ENCODE data around the gene VSTM4. TPM values are rescaled to one million over a fixed set of nuclear protein-coding genes. Genes with fewer than 3 reads are reported as not detected.

The VSTM4 gene, protein sequence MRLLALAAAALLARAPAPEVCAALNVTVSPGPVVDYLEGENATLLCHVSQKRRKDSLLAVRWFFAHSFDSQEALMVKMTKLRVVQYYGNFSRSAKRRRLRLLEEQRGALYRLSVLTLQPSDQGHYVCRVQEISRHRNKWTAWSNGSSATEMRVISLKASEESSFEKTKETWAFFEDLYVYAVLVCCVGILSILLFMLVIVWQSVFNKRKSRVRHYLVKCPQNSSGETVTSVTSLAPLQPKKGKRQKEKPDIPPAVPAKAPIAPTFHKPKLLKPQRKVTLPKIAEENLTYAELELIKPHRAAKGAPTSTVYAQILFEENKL
- total RNA-seq = 0.15 and 0.35 TPM in 2 replicates

DNA sequence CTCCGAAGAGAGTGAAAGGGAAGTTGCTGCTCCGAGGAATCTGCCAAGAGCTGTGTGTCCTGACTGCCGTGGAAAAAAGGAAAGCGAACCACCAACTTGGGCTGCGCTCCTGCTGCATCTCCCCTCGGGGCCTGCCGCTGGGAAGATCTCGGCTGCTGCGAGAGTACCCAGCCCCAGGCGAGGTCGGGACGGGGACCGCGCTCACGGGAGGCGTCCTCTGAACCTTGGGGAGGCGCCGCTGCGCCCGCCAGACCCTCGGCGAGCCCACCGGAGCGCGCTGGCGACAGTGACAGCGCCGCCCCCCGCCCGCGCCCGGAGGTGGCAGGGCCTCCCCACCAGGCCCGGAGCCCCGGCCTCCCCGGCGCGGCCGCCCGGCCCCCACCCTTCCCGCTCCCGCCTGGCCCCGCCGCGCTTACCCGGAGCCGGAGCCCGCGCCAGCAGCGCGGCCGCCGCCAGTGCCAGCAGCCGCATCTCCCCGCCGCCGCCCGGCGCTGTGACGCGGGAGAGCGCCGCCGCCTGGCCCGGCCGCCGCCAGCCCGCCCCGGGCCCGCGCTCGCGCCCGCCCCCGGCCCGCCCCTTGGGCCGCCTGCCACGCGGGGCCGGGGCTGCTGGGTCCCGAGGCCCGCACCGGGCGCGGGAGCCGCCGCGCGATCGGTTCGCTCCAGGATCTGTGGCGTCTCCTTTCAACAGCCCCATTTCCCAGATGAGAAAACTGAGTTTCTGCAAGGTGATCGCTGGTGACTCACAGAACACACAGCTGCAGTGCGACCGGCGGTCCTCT, at the start of gene VSTM4:
VSTM4 (minus strand) TSS at position 508 of the 781 bp plus-strand sequence; CDS start at position 471, 37 bp downstream.
- no peak for DNase-seq (ENCODE audit: extremely low read depth, low read depth, low spot score)

DNA sequence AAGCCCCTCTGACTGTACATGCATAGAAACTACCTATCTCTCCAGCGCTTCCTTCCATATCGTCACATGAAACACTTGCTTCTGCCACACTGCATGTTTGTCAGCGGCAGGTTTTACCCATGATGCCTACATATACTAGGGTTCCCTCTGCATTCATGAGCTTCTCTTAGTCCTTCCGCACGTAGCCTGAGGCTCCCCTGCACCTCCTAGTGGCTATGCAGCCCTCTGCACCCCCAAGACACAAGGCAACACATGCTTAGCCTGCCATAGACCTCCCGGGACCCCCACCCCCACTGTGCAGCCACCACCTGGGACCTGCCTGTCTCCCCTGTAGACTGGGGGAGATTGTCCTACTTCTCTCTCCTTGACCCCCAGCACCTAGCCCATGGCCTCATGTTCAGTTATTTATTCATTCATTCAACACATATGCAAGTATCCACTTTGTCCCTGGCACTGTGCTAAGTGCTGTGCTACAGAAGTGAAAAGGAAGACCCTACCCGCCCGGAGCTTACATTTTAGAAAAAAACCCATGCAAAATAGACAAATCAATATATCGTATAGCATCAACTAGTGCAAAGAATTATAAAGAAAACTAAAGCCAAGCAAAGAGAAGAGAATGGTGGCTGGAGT, 49.4 kb upstream of the VSTM4 start:
- no peak for DNase-seq (ENCODE audit: extremely low read depth, low read depth, low spot score)

DNA sequence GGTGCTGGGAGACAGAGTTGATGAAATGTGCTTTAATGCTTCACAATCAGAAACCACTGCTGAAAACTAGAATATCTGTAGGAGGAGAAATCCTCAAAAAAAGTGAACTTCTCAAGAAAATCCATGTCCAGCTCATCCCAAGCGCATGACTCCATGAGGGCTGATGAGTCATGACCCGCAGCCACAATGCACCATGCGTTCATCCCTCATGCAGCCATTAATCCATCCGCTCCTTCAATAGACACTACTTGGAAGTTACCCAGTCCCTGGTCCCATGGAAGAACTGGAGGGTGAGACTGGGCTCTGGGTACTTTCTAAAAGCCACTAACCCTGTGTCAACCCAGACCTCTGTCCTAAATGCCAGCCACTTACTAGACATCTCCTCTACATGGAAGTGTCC, 48.4 kb upstream of the VSTM4 start:
- DNase-seq (ENCODE audit: extremely low read depth, low read depth, low spot score) = no peak

DNA sequence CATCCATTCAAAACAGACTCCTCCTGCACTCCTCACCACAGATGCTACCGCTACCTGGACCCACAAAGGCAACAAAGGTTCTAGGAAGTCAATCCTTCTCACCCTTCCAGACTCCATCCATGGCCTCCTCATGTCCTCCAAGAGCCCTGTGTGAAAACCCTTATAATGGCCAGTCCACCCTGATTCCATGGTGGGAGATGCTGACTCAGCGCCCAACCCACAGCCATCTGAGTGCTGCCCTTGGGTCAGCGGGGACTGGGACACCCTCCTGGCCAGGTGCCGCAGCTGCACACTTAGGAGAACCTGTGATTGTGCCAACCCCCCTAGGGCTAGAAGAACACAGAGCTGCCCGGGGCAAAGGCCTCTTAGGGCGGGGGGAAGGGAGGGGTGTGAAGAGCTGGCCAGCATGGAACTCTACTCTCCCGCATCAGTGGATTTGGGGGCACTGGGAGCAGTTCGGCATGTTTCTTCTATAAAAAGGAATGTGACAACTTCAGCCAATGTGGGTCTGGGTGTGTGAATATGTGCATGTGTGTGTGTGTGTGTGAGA, 47.5 kb upstream of the VSTM4 start:
- no peak for DNase-seq (ENCODE audit: extremely low read depth, low read depth, low spot score)

DNA sequence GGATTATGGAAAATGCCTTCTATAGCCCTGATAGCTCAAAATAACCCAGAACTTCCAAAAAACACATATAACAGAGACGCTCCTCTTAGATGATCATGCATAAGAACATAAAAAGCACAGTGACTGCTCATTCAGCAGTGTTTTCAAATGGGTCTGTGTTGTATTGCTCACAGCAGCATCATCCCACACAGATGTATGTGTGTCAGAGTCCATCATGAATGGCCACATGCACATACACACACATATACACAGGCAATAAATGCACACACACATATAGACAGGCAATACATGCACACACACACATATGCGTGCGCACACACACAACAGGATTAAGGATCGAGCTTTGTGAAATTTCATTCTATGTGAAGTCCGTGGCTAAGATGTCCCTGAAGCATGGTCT, 46.7 kb upstream of the VSTM4 start:
- no peak for DNase-seq (ENCODE audit: extremely low read depth, low read depth, low spot score)

DNA sequence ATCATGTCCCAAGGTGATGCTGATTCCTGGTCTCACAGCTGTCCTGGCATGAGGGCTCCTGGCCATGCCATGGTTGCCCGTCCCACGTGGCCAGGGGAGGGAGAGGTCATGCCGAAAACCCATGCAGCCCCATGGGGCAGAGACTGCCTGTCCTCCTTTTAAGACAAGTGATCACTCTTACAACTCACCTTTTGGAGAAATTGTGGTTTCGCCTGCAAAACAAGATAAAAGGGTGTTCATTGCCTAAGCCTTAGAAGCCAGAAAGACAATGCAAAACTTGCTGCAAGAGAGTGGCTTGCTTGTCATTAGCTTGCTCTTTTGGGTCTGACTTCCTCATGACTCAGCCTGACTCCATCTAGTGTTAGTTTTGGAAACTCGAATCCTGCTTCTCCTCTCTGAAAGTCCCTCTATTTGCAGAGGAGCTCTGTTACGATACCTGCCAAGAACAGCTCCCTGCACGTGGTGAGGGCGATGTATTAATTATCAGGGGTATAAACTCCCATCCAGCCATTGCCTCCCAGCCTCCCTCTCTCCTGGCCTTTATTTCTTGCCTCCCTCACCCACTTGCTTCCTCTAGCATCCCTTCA, 46.2 kb upstream of the VSTM4 start:
- no peak for DNase-seq (ENCODE audit: extremely low read depth, low read depth, low spot score)

DNA sequence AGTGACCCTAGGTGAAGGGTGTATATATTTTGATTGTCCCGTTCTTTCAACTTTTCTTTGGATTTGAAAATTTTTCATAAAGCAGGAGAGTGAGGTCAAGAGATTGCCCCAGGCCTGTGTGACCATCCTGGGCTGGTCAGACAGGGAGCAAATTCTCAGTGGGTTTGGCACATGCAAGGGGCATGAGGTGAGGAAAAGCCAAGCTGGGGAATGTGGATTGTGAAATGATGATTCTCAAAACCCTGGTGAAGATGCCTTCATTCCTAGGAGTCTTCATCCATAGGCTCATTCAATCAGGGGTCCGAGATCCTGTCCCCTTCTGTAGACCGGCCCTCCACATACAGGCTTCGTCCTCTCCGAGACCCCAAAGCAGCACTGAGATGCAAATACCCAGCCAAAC, 45.5 kb upstream of the VSTM4 start:
- no peak for DNase-seq (ENCODE audit: extremely low read depth, low read depth, low spot score)

DNA sequence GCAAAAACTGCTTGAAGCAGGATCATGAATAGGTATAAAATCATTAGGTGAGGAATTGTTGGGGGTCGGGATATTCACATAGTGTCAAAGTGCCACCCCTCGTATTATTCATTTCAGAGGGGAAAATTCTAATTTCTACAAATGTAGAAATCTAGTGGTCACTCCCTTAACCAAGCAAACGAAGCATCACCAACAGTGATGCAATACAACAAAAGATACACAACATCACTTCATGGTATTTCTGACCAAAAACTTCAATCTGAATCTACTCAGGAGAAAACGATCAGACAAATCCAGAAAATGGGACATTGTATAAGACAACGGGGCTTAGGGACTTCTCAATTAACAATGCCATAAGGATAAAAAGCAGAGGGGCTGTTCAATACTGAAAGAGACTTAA, 44.8 kb upstream of the VSTM4 start:
- no peak for DNase-seq (ENCODE audit: extremely low read depth, low read depth, low spot score)

DNA sequence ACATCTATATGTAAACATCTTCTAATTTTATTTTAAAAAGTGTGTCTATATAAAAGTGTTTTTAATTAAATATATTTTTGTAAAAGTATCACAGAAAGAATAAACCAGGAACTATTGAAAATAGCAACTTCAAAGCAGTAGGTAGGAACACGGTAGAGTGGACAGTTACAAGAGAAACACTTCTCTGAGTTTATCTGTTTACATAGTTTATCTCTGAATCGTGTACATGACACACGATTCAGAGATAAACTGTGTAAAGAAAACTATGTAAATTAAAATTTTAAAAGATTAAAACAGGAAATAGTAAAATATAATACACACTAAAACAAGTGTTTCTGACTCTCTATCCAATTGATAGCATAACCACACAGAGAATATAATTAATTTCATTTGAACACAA, 43.6 kb upstream of the VSTM4 start:
- DNase-seq (ENCODE audit: extremely low read depth, low read depth, low spot score) = no peak

DNA sequence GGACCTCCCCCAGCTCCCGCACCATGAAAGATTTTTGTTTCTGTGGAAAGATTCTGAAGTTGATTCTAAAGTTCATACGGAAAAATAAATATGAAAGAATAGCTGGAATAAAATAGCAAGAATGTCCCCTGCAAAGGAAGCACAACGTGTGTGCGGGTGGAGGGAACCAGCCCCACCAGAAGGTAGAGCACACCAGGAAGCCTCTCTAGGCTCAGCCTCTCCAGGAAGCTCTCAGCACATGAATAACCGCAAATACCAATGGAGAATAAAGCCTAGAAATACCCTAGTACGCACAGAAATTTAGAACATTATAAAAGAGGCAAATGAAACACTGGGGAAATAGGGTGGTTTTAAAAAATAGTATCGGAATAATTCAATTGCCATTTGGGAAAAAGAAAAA, 43.1 kb upstream of the VSTM4 start:
- DNase-seq (ENCODE audit: extremely low read depth, low read depth, low spot score) = no peak

DNA sequence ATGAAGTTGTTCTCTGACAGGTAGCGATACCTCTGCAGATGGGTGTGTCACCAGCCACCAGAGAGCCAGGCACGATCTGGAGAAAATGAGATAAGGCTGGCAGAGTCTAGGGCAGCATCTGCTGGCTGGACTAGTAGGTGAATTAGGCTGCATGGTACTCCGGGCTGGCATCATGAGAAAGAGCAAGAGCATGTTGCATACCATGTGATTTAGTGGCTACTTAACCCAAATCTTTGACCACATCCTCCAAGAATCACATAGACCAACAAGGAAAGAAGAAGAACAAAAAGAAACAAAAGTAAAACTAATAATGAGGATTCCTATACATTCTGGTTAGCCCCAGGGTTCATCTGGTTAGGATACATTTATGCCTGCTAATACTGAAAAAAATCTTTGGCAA, 41.9 kb upstream of the VSTM4 start:
- DNase-seq (ENCODE audit: extremely low read depth, low read depth, low spot score) = no peak

DNA sequence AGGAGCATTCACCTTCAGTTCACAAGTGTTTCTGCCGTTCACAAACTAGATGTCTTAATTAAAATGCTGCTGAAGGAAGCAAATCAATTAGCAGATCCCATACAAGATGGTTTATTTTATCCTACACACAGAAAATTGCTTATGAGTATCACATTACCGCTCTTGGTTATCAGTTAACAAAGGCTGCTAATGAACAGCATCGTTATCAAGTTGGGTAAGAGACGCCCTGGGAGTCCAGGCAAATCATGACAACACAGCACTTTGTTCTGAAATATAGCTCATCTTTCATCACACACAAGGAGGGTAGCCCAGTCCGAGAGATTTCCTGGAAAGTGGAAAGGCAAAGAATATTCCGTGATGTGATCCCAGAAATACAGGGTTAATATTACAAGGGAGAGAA, 39.3 kb upstream of the VSTM4 start:
- no peak for DNase-seq (ENCODE audit: extremely low read depth, low read depth, low spot score)

DNA sequence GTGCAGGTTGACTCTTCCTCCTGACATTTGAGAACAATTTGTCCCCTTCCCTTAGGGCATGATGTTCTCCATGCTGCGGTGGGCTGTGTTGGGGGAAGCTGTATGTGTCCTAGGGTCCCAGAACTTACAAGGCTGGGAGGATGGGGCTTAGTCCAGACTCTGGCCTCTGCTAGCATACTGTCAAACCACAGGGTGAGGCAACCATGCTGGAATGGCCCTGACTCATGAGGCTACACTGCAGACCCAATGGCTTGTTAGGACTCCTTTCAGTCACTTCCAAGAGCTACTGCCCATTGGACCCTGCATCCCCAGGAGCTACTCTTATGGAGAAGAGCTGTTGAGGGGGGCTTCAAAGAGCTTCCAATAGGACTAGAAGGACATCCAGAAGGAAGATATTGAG, 38.6 kb upstream of the VSTM4 start:
- no peak for DNase-seq (ENCODE audit: extremely low read depth, low read depth, low spot score)

DNA sequence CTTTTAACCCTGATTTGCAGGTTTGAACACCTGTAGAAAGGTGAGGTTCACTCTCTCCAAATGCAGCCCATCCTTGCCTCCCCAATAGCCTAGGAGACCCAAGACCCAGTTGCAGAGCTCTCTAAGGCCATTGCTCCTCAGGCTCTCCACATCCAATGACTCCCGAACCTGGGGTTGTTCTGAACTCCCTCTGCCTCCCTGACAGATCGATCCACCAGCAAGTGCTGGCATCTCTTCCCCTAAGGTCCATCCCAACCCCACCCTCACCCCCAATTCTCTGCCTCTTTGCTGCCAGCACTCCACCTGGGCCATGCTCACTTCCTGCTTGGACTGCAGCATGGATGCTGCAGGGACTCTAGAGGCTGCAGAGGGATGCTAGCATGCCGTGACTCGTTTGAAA, 37.8 kb upstream of the VSTM4 start:
- DNase-seq (ENCODE audit: extremely low read depth, low read depth, low spot score) = no peak

DNA sequence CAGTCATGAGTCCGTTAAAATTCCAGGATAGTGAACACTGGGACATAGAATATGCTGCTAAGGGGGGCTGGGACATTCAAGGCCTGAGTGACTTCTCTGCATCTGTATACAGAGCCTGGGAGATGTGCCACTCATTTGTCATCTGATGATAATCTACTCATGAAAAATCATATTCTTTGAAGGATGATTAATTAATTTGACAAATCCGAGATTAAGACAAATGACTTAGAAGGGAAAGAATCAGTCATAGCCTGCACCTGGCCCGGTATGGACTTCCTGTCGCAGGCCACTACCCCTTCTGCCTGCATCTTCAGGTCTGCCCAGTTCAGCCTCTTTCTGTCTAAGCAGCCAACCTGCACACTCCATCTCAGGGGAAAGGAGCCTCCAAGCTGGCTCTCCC, 37.3 kb upstream of the VSTM4 start:
- no peak for DNase-seq (ENCODE audit: extremely low read depth, low read depth, low spot score)

DNA sequence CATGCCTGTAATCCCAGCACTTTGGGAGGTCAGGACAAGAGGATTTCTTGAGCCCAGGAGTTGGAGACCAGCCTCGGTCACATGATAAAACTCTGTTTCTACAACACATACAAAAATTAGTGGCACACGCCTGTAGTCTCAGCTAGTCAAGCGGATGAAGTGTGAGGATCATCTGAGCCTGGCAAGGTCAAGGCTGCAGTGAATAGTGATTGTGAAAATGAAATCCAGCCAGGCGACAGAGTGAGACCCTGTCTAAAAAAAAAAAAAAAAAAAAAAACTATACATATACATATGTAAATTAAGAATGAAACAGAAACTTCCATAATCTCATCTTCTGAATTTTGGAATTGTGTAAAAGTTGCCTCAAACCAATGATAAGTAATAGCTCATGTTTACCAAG, 36.7 kb upstream of the VSTM4 start:
- DNase-seq (ENCODE audit: extremely low read depth, low read depth, low spot score) = no peak

DNA sequence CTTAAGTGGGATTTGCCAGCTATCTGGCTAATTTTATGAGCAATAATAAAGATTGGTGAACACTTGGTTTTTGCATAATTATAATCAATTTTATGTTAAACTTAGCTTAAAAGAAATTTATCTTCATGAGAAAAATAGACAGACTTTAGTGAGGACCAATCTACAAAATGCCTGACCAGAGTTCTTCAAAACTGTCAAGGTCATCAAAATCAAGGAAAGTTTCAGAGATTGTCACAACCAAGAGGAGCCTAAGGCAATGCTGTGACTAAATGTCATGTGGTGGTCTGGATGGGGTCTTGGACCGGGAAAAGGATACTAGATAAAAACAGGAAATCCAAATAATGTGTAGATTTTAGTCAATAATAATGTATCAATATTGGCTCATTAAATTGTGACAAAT, 36.2 kb upstream of the VSTM4 start:
- DNase-seq (ENCODE audit: extremely low read depth, low read depth, low spot score) = no peak

DNA sequence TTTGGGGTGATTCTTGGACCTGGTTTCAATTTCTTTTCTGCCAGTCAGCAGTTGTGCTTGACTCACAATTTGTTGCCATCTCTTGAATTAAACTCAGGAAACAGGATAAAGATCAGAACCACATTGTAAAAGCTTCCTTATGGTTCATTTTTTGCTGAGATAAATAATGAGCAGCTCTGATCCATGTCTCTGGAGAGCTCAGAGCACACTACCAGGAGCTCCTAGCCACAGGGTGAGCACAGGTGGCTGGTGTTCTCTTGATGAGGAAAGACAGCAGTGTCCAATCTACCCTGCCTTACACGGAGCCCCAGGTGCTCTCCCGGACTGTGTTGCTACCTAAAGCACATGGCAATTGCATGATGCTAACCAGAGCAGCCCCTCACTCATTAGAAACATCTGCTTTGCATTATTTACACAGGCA, 35.7 kb upstream of the VSTM4 start:
- DNase-seq (ENCODE audit: extremely low read depth, low read depth, low spot score) = no peak

DNA sequence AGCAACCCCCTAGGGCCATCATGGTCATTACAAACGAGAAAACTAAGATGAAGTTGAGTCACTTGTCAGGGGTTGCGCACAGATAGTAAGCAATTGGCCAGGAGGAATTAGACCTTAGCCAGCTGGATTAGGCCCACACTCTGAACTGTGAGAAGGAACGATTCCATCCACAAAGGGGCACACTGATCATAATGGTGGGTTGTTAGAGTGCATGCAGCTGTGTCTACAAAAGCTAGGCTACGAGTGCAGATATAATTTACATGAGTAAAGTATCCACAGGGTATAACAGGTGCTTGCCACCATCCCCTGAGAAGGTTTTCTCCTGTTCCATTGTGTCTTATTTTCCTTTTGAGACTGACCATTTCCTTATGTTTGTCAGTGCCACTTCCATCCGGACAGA, 35.1 kb upstream of the VSTM4 start:
- DNase-seq (ENCODE audit: extremely low read depth, low read depth, low spot score) = no peak

DNA sequence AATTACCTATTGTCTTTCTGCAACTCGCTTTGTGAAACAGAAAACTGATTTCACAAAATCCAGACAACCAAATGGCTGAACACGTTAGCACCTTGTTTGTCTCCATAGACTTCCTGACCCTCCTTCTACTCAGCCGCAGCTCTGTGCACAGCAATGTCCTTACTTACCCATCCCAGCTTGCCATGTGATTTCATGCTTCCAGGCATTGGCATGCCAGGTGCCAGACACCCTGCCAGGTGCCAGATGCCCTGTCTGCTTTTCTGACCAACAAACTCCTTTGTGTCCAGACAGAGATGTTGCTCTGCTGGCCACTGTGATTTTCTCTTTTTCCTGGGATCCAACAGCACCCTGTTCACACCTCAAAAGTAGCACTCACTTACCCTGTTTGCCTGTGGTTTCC, 34.6 kb upstream of the VSTM4 start:
- no peak for DNase-seq (ENCODE audit: extremely low read depth, low read depth, low spot score)

DNA sequence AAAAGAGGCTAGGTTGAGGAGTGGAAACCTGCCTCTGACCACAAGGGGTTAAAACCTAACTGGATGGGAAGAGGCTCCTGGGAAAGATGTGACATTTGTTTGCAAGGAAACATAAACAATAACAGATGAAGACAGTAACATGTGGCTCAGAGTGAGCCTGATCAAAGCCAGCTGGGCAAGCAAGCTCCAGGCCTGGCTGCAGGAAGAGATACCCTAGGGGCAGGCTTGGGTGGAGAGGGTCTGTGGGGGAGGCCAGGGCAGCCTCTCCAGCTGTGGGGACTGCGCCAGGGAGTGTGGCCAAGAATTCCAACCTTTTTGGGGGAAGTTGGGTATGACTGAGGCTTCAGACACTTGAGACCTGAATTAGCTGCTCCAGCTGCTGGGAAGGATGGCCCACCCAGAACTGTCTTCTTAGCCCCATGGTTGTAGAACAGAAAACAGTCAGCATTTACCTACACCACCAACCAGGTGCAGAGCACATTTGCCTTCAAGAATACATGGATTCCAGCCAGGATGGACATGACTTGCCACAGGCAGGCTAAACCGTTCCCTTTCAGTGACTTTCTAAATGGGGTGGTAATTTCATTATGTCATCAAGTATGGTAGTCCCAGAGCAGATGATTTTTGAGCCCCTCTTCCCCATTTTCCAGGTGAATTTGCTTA, 28.9 kb upstream of the VSTM4 start:
- no peak for DNase-seq (ENCODE audit: extremely low read depth, low read depth, low spot score)

Data from glomerular endothelial cell (primary cell).